Fibroblast of lung (primary cell): ENCODE measurements around the gene HS3ST1.

Experiments used
- CTCF ChIP-seq, 2 donors: IDR thresholded peaks in 1 of 2; conservative IDR thresholded peaks in 1 of 2; 1 replicate in 1 of 2; 2 replicates in 1 of 2; pipeline ENCODE4 v1.5.1; 2011 to 2012; ENCODE audit warnings: low read length in 2 of 2, control low read depth in 1 of 2, inconsistent platforms in 1 of 2, low read depth in 1 of 2, mild to moderate bottlenecking in 1 of 2
- EZH2 ChIP-seq: IDR thresholded peaks from 2 replicates; pipeline ENCODE4 v1.5.1; 2012; ENCODE audit warnings: low read length, control low read depth, mild to moderate bottlenecking; ENCODE audit errors: missing control alignments

- TF ChIP-seq CTCF (conservative IDR thresholded peaks at IDR 0.05 in 1 of 2, IDR thresholded peaks at IDR 0.05 in 1 of 2; ENCODE audit: low read depth in 1 of 2, low read length in 2 of 2), result peak in 1 of 2 donors; percentile 16
- TF ChIP-seq EZH2, result no peak
These were observed 10.1 kb downstream of the HS3ST1 start for GRCh38 chr4:11418610-11419009.
